PC-3 (cell line): Measurements from ENCODE around the gene AP2A1.

Experiments used
- CTCF ChIP-seq: fragments of 300-600 bp; sonication (generic); conservative IDR thresholded peaks from 2 replicates; pipeline ENCODE4 v1.5.1; 2017; ENCODE audit warnings: antibody characterized with exemption, low read depth, mild to moderate bottlenecking, low read length
- EZH2 ChIP-seq: fragments of 300-600 bp; sonication (generic); IDR thresholded peaks from one replicate; pipeline ENCODE4 v1.6.1; 2017; ENCODE audit warnings: antibody characterized with exemption, mild to moderate bottlenecking, low read length; ENCODE audit not compliant: unreplicated experiment

GRCh38 chr19:49718991-49719390, 47.8 kb upstream of the AP2A1 start:
- no peak for TF ChIP-seq EZH2
- TF ChIP-seq CTCF, result no peak
